Loucy (cell line): ENCODE results near the gene GLI1.

Experiments
- EZH2phosphoT487 ChIP-seq: fragments of 200-600 bp; IDR thresholded peaks from 2 replicates; pipeline ENCODE4 v1.6.1; 2018; ENCODE audit warnings: antibody characterized with exemption, mild to moderate bottlenecking, moderate library complexity, borderline replicate concordance
- TF ChIP-seq, protein P1 (sequence below): fragments of 200-600 bp; sonication (generic); conservative IDR thresholded peaks from 2 replicates; pipeline ENCODE4 v1.5.1; 2014; ENCODE audit warnings: mild to moderate bottlenecking, antibody characterized with exemption, low read length

DNA sequence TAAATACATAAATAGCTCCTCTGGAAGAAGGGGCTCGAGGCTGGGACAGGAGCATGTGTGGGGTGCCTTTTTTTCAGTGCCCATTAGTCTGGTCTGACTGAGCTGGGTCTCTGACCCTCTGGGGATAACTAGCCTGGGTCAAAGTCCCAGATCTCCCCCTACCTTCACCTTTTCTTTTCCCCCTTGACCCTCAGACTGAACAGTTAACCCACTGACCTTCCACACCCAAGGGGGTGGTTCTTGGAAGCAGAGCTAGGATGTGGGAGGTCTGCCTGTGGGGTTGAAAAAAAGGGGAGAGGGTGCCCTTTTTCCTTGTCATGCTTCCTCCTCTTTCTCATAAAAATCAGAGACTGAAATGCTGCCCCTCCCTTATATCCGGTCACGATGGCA lies 925 bp upstream of the GLI1 start:
- TF ChIP-seq, protein P1, sequence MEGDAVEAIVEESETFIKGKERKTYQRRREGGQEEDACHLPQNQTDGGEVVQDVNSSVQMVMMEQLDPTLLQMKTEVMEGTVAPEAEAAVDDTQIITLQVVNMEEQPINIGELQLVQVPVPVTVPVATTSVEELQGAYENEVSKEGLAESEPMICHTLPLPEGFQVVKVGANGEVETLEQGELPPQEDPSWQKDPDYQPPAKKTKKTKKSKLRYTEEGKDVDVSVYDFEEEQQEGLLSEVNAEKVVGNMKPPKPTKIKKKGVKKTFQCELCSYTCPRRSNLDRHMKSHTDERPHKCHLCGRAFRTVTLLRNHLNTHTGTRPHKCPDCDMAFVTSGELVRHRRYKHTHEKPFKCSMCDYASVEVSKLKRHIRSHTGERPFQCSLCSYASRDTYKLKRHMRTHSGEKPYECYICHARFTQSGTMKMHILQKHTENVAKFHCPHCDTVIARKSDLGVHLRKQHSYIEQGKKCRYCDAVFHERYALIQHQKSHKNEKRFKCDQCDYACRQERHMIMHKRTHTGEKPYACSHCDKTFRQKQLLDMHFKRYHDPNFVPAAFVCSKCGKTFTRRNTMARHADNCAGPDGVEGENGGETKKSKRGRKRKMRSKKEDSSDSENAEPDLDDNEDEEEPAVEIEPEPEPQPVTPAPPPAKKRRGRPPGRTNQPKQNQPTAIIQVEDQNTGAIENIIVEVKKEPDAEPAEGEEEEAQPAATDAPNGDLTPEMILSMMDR = no peak
- no peak for TF ChIP-seq EZH2phosphoT487
